Panc1 (cell line): Measurements from ENCODE around the gene EVI5. TPM values are rescaled to one million over a fixed set of nuclear protein-coding genes. Genes with fewer than 3 reads are reported as not detected.

ENCODE experiments used
- ATAC-seq: fragments of 200-7000 bp; cut with Tn5 transposase; 2 replicates; pipeline ENCODE4 v1.9.1; 2020; ENCODE audit warnings: mild to moderate bottlenecking, moderate library complexity
- BruUV-seq: library from RNA; stranded (reverse); fragments of 400-500 nt; replicated peaks from 2 replicates; lab custom pipeline; 2021; lab: Mats Ljungman, UMichigan
- CTCF ChIA-PET: fragments of 300-600 bp; sonication (Branson Sonifier 250); formaldehyde crosslinking; loops from one replicate; lab custom pipeline; 2022; ENCODE audit warnings: antibody characterized with exemption; lab: Charles Lee
- POLR2A ChIA-PET: fragments of 300-600 bp; sonication (Branson Sonifier 250); formaldehyde crosslinking; loops from one replicate; lab custom pipeline; 2022; ENCODE audit warnings: antibody characterized with exemption; lab: Charles Lee
- DNase-seq: peaks from one replicate; pipeline ENCODE4 v3.0.0-alpha.2; 2010; ENCODE audit warnings: low read depth, low spot score
- H3K27ac ChIP-seq: 2 replicates; pipeline ENCODE4 v1.5.1; 2011; ENCODE audit warnings: mild to moderate bottlenecking, low read length, inconsistent platforms
- H3K27me3 ChIP-seq: fragments of 200-500 bp; sonication (Bioruptor generic); 2 replicates; pipeline ENCODE4 v1.6.0; 2014; ENCODE audit warnings: low read length, inconsistent platforms; ENCODE audit not compliant: control insufficient read depth, insufficient read depth
- H3K36me3 ChIP-seq: fragments of 200-500 bp; sonication (Bioruptor generic); 2 replicates; pipeline ENCODE4 v1.5.1; 2014; ENCODE audit warnings: inconsistent platforms, mild to moderate bottlenecking, low read length, moderate library complexity; ENCODE audit not compliant: control insufficient read depth, insufficient read depth
- H3K4me1 ChIP-seq: 2 replicates; pipeline ENCODE4 v1.5.1; 2011; ENCODE audit warnings: inconsistent platforms, mild to moderate bottlenecking, low read length, moderate library complexity; ENCODE audit not compliant: control insufficient read depth, insufficient read depth
- H3K4me3 ChIP-seq, 2 experiments: 2 replicates each; pipeline ENCODE4 v1.5.1; 2011 to 2012; ENCODE audit warnings: low read depth in 2 of 2, low read length in 2 of 2, mild to moderate bottlenecking in 2 of 2, inconsistent platforms in 1 of 2, moderate library complexity in 1 of 2
- H3K9me3 ChIP-seq: fragments of 200-500 bp; sonication (Bioruptor generic); 2 replicates; pipeline ENCODE4 v1.5.1; 2014; ENCODE audit warnings: low read depth, mild to moderate bottlenecking, inconsistent platforms, low read length, moderate library complexity; ENCODE audit not compliant: control insufficient read depth, insufficient read depth
- POLR2AphosphoS5 ChIP-seq: IDR thresholded peaks from 2 replicates; pipeline ENCODE4 v1.6.1; 2012; ENCODE audit warnings: mild to moderate bottlenecking, low read depth, low read length, moderate library complexity
- SIN3A ChIP-seq: IDR thresholded peaks from 2 replicates; pipeline ENCODE4 v1.6.1; 2012; ENCODE audit warnings: low read depth, mild to moderate bottlenecking, low read length, moderate library complexity, borderline replicate concordance; ENCODE audit not compliant: insufficient read depth
- TCF7L2 ChIP-seq: IDR thresholded peaks from 2 replicates; pipeline ENCODE4 v1.6.1; 2011; ENCODE audit warnings: mild to moderate bottlenecking, low read depth, low read length, inconsistent platforms
- in situ Hi-C: cut with HindIII; loops from 2 replicates; pipeline ENCODE4 v1.10.0; 2016; ENCODE audit warnings: low sequenced_read_pairs, low pct_unique_long_range_greater_than_20kb
- intact Hi-C: fragments of 100-400 bp; cut with micrococcal nuclease; formaldehyde crosslinking; loops from one replicate; pipeline ENCODE4 v1.10.0; 2022; ENCODE audit not compliant: unreplicated experiment
- total RNA-seq: library from RNA; stranded (reverse); gene quantifications from one replicate; pipeline ENCODE4 v1.2.1, GENCODE V29; 2021; ENCODE audit not compliant: unreplicated experiment
- TF ChIP-seq, protein P1 (sequence below): fragments of 450-650 bp; IDR thresholded peaks from 2 replicates; pipeline ENCODE4 v1.5.1; 2017; ENCODE audit warnings: mild to moderate bottlenecking
- TF ChIP-seq, protein P2 (sequence below), 2 experiments: IDR thresholded peaks; 2 replicates each; pipeline ENCODE4 v1.6.1; 2011 to 2012; ENCODE audit warnings: low read depth in 2 of 2, control low read depth in 1 of 2, low read length in 1 of 2, mild to moderate bottlenecking in 1 of 2, moderate library complexity in 1 of 2; ENCODE audit not compliant: insufficient read depth in 1 of 2

EVI5 gene
- total RNA-seq, 1 experiment from 2014 or later: 21.2 TPM

DNA sequence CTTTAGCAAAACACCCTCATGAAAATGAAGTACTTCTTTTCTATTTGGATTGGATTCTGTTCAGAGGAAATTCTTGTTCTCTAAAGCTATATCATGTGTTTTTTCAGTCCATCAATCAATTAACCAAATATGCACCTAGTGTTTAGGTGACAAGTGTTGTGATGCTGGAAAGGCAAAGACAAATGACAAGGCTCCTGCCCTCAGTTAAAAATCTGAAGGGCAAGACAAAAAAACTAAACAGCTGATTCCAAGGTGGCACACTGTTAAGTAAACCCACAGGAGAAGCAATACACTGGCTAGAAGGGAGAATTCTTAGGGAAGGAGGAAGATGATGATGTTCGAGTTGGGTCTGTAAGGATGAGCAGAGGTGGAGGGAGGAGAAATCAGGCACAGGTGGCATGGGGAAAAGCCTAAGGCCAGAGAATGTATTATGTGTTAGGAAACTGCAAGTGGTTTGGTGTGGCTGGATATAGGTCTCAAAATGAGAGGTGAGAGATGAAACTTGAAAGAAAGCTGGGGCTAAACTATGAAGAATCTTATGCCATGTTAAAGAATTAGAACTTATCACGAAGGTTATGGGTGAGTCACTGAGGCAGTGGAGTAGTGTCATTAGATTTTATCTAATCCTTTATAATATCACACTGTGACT, 246.4 kb downstream of the EVI5 start:
- no peak for TF ChIP-seq SIN3A
- TF ChIP-seq, protein P1, sequence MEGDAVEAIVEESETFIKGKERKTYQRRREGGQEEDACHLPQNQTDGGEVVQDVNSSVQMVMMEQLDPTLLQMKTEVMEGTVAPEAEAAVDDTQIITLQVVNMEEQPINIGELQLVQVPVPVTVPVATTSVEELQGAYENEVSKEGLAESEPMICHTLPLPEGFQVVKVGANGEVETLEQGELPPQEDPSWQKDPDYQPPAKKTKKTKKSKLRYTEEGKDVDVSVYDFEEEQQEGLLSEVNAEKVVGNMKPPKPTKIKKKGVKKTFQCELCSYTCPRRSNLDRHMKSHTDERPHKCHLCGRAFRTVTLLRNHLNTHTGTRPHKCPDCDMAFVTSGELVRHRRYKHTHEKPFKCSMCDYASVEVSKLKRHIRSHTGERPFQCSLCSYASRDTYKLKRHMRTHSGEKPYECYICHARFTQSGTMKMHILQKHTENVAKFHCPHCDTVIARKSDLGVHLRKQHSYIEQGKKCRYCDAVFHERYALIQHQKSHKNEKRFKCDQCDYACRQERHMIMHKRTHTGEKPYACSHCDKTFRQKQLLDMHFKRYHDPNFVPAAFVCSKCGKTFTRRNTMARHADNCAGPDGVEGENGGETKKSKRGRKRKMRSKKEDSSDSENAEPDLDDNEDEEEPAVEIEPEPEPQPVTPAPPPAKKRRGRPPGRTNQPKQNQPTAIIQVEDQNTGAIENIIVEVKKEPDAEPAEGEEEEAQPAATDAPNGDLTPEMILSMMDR: no peak
- TF ChIP-seq TCF7L2: no peak
- TF ChIP-seq POLR2AphosphoS5: no peak
- TF ChIP-seq, protein P2, sequence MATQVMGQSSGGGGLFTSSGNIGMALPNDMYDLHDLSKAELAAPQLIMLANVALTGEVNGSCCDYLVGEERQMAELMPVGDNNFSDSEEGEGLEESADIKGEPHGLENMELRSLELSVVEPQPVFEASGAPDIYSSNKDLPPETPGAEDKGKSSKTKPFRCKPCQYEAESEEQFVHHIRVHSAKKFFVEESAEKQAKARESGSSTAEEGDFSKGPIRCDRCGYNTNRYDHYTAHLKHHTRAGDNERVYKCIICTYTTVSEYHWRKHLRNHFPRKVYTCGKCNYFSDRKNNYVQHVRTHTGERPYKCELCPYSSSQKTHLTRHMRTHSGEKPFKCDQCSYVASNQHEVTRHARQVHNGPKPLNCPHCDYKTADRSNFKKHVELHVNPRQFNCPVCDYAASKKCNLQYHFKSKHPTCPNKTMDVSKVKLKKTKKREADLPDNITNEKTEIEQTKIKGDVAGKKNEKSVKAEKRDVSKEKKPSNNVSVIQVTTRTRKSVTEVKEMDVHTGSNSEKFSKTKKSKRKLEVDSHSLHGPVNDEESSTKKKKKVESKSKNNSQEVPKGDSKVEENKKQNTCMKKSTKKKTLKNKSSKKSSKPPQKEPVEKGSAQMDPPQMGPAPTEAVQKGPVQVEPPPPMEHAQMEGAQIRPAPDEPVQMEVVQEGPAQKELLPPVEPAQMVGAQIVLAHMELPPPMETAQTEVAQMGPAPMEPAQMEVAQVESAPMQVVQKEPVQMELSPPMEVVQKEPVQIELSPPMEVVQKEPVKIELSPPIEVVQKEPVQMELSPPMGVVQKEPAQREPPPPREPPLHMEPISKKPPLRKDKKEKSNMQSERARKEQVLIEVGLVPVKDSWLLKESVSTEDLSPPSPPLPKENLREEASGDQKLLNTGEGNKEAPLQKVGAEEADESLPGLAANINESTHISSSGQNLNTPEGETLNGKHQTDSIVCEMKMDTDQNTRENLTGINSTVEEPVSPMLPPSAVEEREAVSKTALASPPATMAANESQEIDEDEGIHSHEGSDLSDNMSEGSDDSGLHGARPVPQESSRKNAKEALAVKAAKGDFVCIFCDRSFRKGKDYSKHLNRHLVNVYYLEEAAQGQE (IDR thresholded peaks at IDR 0.05; ENCODE audit: insufficient read depth in 1 of 2, low read depth in 2 of 2, low read length in 1 of 2): no peak
- no TSS peak for BruUV-seq
- H3K4me1 ChIP-seq: no peaks in the 10 kb centered on the region
- no peaks in the 10 kb centered on the region for H3K36me3 ChIP-seq
- POLR2A ChIA-PET: no interaction called here
- intact Hi-C loops: no loop called here
- ATAC-seq (no peak), DNase-seq (no peak)
- CTCF ChIA-PET: no interaction called here
- no peaks in the 10 kb centered on the region for H3K27me3 ChIP-seq
- in situ Hi-C loops: no loop called here
- H3K27ac ChIP-seq: no peak overlapping the region
- no peak overlapping the region for H3K4me3 ChIP-seq
- H3K9me3 ChIP-seq: no peaks in the 10 kb centered on the region

DNA sequence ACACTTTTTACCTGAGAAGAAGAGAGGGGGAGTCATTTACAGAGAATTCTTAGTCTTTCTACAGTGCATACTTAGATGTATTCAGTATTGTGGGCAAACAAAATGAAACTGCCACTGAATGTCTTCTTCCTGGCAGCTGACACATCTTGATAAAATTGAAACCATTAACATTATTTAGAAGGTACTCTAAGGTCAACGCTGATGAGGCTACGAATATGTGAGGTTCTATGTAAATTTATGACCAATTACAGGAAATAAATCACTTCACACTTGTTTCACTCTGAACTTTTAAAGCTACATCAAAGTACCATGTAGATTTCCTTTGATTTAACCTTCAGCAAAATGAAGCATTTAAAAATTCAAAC, 246.9 kb downstream of the EVI5 start:
- POLR2A ChIA-PET: no interaction called here
- TF ChIP-seq SIN3A (no peak), TCF7L2 (no peak), POLR2AphosphoS5 (no peak)
- TF ChIP-seq, protein P2 (IDR thresholded peaks at IDR 0.05; ENCODE audit: insufficient read depth in 1 of 2, low read depth in 2 of 2, low read length in 1 of 2): no peak
- TF ChIP-seq, protein P1: no peak
- H3K4me3 ChIP-seq: no peak overlapping the region
- H3K36me3 ChIP-seq: no peaks in the 10 kb centered on the region
- no TSS peak for BruUV-seq
- no peak for ATAC-seq
- H3K4me1 ChIP-seq: no peaks in the 10 kb centered on the region
- CTCF ChIA-PET: no interaction called here
- in situ Hi-C loops: no loop called here
- no peak overlapping the region for H3K27ac ChIP-seq
- intact Hi-C loops: no loop called here
- H3K9me3 ChIP-seq: no peaks in the 10 kb centered on the region
- DNase-seq: no peak
- no peaks in the 10 kb centered on the region for H3K27me3 ChIP-seq
